Suppressor macrophage treated with lipopolysaccharide for 1 hour (primary cell): ENCODE results near the gene FAM107B.
A peak's percentile ranks its signal among the peaks of the same experiment; 100 is the strongest.
"Not testable (repeated sequence)": the region's sequence is repeated elsewhere in the genome, so short reads cannot be mapped to it uniquely, and the experiment has no call there.

ENCODE experiments used
- DNase-seq, 3 donors: peaks; one replicate each; pipeline ENCODE4 v3.0.0-alpha.2; 2020 to 2022

Gene FAM107B

DNA sequence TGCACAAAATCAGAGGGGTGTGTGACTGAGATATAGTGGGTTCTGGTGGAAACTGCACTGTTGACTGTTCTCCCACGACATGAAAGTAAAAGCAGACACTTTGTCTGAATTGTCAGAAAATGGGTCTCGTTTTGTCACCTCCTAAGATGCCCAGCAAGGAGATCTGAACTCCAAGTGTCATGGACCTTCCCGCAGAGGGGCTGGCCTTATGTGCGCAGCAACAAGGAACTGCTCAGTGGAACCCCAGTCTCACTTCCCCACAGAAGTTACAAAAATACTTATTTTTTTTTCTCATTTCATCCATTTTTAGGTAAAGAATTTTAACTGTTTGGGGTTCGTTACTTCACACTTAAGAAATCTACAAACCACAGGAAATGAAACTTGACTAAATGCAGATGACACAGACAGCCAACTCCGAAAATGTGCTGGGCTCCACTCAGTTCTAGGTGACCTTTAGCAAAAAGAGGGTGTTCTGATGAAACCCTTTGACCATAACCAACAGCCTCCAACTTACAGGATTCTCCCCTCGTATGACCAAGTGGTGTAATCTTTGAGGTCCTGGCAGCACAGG, 115.0 kb downstream of the FAM107B start:
- DNase-seq: peak; percentile 72 to 85 (median 81)

DNA sequence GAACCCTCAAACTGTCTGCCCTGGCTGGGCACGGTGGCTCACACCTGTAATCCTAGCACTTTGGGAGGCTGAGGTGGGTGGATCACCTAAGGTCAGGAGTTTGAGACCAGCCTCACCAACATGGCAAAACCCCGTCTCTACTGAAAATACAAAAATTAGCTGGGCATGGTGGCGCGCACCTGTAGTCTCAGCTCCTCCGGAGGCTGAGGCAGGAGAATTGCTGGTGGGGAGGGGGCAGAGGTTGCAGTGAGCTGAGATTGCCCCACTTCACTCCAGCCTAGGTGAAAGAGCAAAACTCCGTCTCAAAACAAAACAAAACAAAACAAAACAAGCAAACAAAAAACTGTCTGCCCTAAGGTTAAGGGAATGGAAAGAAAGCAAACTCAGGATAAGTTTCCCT, 115.6 kb downstream of the FAM107B start:
- DNase-seq: not testable (repeated sequence)

DNA sequence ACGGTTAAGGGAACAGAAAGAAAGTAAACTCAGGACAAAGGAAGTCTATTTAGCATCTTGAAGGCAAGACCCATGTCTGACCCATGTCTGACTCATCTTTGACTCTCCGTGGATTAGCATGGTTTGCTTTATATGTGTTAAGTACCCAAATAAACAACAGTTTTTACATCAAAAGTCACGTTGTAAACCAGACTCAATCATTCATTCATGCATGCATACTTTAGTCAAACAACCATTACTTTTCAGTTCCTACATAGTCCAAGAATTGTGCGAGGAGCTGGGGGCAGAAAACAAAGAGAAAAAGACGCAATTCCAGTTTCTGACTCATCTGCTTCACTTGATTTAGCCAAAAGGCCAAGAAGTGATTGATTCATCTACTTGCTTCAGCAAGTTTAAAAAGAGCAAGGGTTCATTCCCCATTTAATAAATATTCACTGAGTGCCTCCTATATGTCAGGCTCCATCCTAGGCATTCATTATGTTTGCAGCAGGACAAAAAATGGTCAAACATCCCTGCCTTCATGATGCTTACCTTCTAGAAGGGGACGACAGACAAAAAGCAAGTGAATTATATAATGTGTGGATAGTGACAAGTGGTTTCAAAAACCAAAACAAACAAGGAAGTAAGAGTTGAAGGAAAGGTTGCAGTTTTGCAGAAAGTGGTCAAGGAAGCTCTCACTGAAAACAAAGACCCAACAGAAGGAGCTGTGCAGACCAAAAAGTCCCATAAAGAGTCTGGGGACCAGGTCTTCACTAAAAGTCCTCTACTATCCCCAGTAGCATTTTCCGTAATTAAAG, 116.2 kb downstream of the FAM107B start:
- peak; percentile 45 to 80 (median 72) for DNase-seq

DNA sequence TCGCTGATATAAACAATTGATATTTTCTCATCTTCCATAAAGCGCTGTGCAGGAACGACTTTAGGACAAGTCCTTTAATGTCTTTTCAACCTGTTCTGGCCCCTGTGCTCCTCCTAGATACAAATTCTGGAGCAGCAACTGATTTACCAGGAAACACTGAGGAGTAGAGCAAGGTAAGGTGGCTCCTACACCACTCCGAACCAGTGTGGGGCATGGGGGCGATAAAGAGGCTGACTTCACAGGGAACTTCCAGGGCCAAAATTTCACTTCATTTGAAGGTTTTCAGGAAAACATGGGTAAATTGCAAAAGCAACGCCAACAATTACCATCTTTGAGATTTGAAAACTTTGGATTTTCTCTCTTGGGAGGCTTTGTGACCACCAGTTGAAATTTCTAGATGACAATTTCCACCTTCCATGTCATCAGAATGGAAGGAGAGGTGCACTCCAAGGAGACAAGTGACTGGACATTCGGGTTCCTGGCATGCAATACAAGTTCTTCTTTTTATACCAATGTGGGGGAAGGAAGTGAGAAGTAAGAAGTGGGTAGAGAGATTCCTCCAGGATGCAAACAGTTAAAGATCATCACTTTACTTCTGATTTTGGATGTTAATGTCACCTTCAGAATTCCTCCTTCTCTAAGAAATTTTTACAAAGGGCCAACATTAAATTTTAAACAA, 118.5 kb downstream of the FAM107B start:
- DNase-seq: peak in 1 of 3 donors; percentile 61

DNA sequence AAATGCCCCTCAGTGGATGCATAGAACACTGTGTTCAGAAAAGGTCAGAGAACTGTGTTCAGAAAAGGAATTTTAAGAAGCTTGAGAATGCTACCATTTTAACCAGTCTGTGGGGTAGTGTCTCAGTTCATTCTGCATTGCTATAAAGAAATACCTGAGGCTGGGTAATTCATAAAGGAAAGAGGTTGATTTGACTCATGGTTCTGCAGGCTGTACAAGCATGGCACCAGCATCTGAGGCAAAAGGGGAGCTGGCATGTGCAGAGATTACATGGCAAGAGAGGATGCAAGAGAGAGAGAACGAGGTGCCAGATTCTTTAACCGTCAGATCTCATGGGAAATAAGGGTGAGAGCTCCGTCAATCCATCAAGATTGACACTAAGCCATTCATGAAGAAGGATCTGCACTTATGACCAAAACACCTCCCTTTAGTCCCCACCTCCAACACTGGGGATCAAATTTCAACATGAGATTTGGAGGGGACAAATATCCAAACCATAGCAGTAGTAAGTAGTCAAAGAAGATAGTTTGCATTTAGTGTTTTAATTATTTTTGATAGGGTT, 119.8 kb downstream of the FAM107B start:
- no peak for DNase-seq

DNA sequence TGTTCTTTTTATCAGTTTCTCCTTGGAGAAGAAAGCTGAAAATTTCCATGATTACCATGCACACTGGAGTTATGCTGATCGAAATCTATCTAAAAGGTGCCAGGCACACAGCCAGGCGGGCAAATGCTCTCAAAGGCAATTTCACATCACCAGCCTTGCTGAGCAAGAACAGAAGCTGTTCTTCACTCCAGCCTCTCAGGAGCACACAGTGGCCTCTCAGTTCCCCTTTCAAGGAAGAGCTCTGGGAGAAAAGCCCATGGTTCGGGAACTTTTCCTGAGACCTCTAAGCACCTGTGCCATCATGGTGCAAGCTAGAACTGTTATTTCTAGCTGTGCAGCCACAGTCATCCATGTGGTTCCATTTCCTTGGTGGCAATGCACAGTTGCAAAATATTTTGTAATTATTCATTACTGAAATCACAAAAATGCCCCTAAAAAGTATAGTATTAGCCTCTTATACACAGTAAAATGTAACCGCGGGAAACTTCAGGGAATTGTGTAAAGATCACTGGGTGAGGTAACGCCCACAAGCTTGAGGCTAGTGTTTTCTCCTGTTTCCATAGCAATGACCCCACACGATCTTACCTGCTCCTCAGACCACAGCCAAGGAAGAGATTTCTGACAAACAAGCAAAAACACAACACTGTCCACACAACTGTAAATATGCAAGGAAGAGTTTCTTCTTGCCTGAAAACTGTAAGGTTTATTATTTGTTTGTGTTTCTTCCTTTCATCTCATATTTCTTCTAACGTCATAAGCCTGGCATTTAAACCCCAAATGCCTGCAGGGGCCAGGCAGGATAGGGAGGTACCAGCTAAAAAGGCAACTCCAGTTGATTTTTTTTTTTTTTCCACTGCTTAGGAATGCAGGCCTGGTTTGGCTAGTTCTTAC, 121.2 kb downstream of the FAM107B start:
- peak; percentile 50 to 82 (median 80) for DNase-seq

DNA sequence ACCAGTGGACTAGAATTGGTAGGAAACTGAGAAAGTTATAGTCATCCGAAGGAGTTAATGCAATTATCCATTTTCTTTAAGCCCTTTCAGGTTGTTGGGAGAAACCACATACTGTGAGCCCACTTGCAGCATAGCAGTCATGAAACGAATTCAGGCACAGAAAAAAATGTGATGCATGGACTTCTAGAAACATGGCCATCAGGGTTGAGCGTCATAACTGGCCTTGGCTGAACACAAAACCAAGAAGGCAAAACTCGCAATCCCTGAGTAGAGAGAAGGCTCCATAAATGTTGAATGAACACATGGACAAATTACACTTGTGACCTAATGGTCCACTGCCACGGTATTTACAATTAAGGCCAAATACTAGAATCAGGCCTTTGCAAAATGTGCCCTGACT, 121.9 kb downstream of the FAM107B start:
- DNase-seq: no peak

DNA sequence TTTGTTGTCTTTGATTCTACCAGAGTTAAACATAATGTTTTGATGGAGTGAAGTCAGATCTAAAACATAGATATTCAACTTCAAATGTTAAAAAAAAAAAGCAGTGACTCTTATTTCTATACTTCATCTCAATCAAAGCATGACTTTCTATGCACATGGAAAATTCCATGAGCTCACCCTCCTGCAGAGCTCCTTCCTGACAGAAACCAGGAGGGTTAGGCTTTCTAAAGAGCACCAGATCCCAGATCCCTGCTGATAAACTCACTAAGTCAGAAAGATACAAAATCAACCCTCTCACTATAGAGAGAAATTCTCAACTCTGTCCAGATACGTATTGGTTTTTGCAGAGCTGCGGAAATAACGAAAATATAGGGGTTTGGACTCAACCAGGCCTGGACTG, 122.6 kb downstream of the FAM107B start:
- no peak for DNase-seq

DNA sequence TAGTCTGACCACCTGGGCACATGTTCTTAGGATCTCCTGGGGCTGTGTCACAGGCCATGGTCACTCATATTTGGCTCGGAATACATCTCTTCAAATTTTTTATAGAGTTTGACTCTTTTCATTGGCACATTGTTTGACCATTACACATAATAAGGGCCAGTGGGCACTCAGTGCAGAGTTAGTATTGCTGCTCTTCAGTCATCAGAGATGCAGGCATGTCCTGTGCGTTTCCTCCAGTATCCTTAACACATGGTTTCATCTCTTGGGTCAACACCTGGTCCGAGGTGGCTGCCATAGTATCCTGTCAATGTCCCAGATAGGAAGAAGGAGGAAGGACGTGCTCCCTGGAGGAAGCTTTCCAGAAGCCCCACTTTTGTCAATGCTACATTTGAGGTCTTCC, 125.0 kb downstream of the FAM107B start:
- no peak for DNase-seq

DNA sequence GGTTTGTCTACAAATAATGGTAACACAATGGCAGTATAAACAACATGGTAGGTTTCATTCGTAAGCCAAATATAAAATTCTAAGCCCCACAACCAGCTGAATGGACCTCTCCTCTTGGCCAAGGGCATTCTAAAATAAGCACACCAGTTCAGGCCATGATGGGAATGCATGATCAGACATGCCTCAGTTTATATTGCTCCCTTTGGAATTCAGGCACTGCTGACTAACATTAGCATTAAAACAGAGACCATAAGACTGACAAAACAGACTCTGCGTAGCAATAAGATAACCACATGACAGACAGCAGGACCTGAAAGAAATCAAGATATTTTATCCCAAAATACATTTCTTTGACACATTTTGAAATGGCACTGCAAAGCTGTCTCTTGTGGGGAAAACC, 125.8 kb downstream of the FAM107B start:
- no peak for DNase-seq

DNA sequence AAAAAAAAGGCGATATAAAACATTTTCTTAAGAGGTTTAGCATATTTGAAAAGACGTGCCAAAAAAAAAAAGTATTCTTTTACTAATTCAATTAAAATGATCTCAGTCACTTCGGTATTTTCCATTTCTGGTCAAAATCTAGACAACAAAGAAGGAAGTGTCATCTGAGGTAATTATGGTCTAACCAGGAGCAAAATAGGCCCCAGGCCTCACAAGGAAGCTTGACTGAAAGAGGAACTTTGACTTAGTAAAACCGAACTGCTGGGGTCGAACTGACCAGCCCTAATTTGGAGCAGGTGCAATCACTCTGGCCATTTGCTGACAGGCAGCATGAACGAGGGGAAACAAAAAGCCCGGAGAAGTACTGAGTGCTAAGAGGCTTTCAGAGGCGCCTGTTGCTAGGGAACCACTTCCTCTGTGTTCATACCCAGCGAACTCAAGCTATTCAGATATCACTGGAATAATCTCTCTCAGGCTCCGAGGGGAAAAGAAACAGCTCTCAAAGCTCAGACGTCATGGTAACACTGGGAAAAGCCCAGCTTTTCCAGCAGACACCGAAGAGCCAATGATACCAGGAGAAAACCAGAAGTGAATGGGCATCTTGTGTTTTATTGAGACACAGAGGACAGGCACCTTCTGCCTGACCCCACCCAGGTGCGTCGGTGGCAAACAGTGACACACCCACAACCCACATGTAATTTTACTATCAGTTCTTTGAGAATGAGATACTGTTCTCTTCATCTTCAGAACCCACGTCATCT, 126.5 kb downstream of the FAM107B start:
- DNase-seq: peak; percentile 79 to 92 (median 91)

DNA sequence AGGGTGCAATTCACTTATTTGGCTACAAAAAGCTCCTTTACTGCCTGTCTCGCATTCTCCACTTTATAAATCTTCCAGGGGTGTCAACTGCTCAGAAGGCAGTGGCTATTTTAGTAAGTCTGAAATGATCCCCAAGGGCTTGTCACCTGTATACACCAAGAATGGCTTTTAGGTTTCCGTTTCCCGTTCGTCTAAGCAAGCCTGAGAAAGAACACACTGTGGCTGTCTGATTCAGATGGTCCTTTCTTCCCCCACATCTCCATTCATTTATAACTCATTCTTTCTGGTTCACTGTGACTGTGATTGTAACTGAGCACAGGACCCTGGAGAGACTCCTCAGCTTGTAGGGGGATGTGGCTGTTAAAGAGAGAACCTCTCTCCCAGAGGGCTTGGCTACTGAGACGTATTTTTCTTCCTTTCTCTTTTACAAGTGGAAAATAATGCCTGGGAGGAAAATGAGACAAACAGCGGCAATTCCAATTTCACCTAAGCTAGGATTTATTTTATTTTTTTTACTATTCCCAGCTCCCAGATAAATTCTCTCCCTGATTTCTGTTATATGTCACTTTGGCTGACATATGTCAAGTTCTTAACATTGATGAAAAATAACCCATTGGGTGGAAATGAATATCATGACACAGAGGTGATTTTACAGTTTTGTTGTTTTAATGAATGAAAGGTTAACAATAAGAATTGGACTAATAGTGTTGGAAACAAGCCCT, 129.3 kb downstream of the FAM107B start:
- no peak for DNase-seq

DNA sequence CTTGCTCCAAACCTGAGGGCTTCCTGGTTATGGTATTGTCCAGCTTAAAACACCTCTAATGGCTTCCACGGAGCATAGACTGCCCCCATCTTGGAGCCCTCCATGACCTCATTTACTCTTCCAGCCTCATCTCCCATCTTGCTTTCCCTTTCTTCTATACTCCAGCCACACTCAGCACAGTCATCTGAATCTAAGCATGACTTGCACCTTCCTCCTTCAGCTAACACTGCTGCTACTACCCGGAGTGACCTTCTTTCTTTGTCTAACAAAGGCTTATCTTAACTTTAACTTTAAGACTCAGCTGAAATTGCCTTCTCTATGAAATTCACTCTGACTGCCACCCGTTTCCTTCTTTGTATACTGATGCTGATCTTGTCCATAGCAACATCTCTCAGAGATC, 135.1 kb downstream of the FAM107B start:
- peak in 2 of 3 donors; percentile 36 to 42 for DNase-seq

DNA sequence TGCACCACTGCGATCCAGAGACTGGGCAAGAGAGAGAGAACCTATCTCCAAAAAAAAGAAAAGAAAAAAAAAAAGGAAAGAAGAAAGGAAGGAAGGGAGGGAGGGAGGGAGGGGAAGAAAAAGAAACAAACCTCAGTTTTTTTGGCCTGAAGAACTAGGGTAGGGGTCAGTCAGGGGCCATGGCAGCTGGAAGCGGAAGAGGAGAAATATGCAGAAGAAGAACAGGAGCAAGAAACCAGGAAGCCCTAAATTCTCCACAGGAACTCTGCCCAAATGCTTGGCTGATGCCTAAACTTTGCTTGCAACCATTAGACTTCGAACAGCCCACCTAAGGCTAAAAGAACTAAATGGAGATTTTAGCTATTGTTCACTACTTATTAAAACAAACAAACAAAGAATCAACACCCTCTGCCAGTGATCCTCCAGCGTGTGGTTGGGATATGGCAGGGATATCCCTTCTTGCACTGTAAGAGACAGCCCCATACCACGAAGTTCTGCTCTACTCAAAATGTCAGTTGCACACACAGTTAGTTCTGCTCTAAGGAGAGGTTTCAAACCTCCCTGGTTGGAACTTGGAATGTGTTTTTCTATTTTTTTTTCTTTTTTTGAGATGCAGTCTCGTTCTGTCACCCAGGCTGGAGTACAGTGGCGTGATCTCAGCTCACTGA, 139.5 kb downstream of the FAM107B start:
- peak in 2 of 3 donors; percentile 7 to 32 for DNase-seq

DNA sequence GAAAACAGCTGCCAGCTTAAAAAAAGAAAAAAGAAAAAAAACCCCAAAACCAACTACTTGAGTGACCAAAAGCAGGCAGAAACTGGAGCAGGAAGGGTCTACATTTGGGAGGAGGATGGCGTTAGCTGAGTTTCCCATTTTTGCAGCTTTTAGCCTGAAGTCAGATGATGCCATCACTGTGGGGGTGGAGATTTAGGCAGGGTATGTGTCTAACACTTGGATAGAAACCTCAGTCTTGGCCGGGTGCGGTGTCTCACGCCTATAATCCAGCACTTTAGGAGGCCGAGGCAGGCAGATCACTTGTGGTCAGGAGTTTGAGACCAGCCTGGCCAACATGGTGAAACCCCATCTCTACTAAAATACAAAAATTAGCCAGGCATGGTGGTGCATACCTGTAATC, 140.1 kb downstream of the FAM107B start:
- DNase-seq: peak; percentile 70 to 77 (median 75)

DNA sequence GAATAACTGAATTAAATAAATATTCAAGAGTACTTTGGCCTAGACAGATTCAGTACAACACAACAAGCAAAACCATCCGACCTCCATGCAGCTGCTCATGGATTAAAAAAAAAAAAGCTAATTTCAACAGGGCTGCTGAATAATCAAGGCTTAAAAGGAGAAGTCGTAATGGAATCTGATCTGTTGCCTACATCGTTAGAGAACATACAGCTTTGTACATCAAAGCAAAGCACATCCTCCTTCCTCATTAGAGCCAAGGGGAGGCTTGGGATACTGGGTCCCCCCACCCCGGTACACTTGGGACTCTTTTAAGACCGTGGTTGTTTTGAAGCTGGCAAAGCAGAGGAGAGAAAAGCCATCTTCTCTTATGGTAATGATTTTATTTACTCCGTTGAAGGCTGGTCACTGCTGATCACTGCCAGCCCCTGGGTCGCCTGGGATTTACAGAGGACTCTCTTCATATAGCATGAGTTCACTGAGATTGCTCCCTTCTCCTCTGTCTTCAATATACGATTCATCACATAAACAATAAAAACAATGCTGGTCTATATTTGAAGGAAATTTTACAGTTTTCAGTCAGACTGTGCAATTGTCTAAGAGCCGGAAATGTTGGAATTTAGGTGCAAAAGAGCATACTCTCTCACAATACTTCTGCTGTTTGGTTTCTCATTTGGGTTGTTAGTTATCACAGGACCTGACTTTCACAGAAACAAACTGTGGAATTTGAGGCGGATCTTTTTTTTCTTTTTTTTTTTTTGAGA, 148.8 kb downstream of the FAM107B start:
- DNase-seq: peak; percentile 21 to 55 (median 52)

DNA sequence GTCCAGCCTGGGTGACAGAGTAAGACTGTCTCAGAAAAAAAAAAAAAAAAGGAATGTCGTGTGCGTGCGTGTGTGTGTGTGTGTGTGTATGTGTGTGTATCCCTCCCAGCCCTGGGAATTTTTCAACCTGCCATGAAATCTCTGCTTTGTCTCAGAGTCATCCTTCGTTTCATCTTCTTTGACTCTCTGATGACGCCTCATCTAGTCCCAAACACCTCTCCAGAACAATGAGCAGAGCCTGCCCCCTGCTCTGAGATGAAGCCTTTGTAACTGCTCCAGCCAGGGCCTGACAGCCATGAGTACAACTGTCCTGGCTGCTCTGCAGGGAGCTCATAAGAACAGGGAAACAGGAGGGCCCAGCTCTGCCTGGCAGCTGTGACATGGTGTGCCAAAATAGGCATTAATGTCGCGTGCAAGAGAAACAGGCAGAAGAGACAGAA, 149.5 kb downstream of the FAM107B start:
- no peak for DNase-seq

DNA sequence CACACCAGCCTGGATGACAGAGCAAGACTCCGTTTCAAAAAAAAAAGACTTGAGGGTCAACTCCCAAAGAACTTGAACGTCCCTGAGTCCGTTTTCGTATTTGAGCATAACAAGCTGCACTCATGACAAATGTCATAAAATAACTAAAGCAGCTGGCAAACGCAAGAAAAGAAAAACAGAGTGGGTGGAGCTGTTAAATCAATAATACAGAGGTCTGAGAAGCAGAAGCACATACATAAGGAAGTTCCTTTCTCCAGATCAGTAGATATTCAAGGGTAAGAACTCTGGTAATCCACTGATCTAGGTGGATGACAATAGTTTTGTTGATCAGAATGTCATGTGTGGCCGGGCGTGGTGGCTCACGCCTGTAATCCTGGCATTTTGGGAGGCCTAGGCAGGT, 150.1 kb downstream of the FAM107B start:
- DNase-seq: no peak

DNA sequence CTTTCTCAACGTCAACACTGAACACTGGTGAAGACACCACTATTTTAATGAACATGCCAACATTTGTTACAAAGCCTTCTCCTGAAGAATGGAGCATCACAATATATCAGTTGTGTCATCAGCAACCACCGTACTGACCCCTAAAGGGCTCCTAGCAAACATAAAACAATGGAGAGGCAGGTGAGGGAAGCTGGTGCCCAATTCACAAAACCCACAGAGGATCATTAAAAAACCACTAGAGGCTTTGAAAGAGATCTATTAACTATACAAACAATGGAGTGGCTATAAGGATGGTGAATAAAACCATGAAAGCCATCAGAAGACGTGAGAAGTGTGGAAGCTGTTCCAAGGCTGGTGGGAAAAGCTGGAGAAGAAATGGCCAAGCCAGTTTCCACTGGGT, 150.8 kb downstream of the FAM107B start:
- DNase-seq: no peak

DNA sequence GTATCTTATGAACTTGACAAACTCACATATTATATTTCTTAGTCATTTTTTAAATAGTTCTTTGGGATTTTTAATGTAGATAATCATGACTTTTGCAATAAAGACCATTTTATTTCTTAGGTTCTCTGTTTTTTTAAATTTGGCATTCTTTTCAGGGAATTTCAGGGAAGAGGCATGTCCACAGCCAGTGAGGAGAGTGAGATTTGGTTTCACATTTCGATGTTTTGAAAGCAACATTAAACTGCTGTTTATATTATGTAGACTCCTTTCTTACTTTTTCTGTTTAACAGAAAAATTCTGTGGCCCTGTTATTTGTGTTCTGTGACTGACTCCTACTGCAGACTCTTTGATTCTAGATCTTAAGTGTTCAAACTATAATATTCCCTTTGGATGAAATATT, 153.7 kb downstream of the FAM107B start:
- no peak for DNase-seq
